Measurements from ENCODE around the gene MAML2.

DNA sequence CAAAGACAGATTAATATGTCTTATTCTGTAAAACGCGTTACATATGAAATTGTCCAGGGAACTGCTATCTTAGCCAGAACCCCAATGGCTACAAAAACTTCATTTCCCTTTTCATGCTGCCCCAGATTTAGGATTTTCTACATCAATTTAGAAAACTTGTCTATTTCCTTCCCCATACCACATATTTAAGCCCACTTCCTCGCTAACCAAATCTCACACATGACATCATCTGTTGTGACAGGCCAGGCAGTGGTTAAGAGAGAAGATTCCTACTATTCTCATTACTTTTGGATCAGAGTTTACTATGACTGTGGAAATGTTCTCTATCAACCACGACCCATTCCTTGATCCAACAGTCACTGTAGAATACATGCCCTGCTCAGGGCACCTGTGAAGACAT is 30.8 kb upstream of the MAML2 start:
- TF ChIP-seq, protein P1, sequence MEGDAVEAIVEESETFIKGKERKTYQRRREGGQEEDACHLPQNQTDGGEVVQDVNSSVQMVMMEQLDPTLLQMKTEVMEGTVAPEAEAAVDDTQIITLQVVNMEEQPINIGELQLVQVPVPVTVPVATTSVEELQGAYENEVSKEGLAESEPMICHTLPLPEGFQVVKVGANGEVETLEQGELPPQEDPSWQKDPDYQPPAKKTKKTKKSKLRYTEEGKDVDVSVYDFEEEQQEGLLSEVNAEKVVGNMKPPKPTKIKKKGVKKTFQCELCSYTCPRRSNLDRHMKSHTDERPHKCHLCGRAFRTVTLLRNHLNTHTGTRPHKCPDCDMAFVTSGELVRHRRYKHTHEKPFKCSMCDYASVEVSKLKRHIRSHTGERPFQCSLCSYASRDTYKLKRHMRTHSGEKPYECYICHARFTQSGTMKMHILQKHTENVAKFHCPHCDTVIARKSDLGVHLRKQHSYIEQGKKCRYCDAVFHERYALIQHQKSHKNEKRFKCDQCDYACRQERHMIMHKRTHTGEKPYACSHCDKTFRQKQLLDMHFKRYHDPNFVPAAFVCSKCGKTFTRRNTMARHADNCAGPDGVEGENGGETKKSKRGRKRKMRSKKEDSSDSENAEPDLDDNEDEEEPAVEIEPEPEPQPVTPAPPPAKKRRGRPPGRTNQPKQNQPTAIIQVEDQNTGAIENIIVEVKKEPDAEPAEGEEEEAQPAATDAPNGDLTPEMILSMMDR (IDR thresholded peaks at IDR 0.05) = no peak
- TF ChIP-seq ZFX (IDR thresholded peaks at IDR 0.05; ENCODE audit: borderline replicate concordance) = no peak

Measured in 22Rv1 (cell line).